Sigmoid colon (tissue), 4 donors: ENCODE measurements around the gene TRMT61A.
A peak's percentile ranks its signal among the peaks of the same experiment; 100 is the strongest.

Source experiments
- EP300 ChIP-seq, 4 donors: sonication (generic); formaldehyde crosslinking; IDR thresholded peaks; one replicate each; pipeline ENCODE4 v1.6.1; 2017; ENCODE audit warnings: antibody characterized with exemption in 4 of 4
- POLR2A ChIP-seq, 2 donors: fragments of 450-650 bp; IDR thresholded peaks; one replicate each; pipeline ENCODE4 v1.6.1; 2016; ENCODE audit warnings: antibody characterized with exemption in 2 of 2, mild to moderate bottlenecking in 2 of 2, moderate library complexity in 2 of 2
- TF ChIP-seq, protein P1 (sequence below), 4 experiments: fragments of 450-650 bp in 3 of 4; fragments of 200-600 bp in 1 of 4; IDR thresholded peaks; one replicate each; pipeline ENCODE4 v1.5.1; 2016 to 2019; ENCODE audit warnings: antibody characterized with exemption in 4 of 4, mild to moderate bottlenecking in 3 of 4, moderate library complexity in 2 of 4

DNA sequence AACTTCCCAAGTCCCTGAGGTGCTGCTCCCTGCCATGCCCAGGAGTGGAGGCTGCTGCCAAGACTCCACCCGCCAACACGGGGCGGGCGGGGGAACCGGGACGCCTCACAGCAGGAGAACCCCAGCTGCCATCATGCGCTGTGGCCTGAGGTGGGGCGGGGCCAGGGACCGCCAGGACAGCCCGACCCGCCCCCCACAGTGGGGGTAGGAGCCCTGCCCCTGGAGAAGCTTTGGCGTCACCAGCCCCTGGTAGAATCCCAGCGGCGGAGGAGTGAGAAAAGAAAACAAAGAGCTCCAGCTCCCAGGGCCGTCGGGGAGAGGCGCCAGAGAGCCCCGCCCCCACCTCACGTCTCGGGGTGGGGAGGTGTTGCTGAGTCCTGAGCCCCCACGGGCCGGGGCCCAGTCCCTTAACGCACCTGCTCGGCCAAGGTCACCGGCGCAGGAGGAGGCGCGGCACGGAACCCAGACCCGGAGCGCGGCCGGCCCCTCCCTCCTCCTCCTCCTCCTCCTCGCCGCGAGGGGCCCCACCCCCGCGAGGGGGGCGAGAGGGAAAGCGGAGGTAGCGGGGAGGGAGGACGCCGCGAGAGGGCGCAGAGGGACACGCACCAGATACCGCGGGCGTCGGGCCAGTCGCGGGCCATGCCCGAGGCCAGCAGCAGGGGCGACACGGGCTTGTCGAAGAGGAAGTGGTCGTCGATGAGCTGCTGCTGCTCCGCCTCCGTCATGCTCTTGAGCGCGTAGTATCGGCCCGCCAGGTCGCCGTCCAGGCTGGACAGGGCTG is 8.1 kb upstream of the TRMT61A start:
- TF ChIP-seq, protein P1, sequence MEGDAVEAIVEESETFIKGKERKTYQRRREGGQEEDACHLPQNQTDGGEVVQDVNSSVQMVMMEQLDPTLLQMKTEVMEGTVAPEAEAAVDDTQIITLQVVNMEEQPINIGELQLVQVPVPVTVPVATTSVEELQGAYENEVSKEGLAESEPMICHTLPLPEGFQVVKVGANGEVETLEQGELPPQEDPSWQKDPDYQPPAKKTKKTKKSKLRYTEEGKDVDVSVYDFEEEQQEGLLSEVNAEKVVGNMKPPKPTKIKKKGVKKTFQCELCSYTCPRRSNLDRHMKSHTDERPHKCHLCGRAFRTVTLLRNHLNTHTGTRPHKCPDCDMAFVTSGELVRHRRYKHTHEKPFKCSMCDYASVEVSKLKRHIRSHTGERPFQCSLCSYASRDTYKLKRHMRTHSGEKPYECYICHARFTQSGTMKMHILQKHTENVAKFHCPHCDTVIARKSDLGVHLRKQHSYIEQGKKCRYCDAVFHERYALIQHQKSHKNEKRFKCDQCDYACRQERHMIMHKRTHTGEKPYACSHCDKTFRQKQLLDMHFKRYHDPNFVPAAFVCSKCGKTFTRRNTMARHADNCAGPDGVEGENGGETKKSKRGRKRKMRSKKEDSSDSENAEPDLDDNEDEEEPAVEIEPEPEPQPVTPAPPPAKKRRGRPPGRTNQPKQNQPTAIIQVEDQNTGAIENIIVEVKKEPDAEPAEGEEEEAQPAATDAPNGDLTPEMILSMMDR (IDR thresholded peaks at IDR 0.05): peak; percentile 37 to 48 (median 42)
- TF ChIP-seq EP300 (IDR thresholded peaks at IDR 0.05) (peak in 1 of 4 donors; percentile 45), POLR2A (IDR thresholded peaks at IDR 0.05) (peak; percentile 22 to 29)
